GM12874 (cell line): Measurements from ENCODE around the gene GATB.

Source experiments
- TF ChIP-seq, protein P1 (sequence below): IDR thresholded peaks from 2 replicates; pipeline ENCODE4 v1.5.1; 2011; ENCODE audit warnings: low read depth, mild to moderate bottlenecking, control low read depth, low read length, moderate library complexity; ENCODE audit not compliant: insufficient read depth

Gene GATB

DNA sequence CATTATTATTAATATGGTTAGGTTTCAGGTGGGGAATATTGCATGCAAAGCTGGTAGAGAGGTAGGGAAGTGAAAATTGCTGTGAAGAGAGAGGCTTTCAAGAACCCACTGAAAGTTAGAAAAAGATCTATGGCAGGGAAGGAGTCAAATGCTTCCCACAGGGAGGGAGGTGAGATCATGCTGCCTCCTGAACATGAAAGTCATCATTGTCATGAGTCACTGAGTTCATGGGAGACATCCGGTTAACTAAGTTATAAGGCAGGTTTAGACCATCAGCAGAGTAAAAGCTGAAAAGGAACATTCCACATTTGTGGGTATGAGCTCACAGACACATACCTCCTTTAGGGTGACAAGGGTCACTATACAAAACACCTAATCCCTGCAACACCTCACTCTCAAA lies 16.2 kb downstream of the GATB start:
- TF ChIP-seq, protein P1, sequence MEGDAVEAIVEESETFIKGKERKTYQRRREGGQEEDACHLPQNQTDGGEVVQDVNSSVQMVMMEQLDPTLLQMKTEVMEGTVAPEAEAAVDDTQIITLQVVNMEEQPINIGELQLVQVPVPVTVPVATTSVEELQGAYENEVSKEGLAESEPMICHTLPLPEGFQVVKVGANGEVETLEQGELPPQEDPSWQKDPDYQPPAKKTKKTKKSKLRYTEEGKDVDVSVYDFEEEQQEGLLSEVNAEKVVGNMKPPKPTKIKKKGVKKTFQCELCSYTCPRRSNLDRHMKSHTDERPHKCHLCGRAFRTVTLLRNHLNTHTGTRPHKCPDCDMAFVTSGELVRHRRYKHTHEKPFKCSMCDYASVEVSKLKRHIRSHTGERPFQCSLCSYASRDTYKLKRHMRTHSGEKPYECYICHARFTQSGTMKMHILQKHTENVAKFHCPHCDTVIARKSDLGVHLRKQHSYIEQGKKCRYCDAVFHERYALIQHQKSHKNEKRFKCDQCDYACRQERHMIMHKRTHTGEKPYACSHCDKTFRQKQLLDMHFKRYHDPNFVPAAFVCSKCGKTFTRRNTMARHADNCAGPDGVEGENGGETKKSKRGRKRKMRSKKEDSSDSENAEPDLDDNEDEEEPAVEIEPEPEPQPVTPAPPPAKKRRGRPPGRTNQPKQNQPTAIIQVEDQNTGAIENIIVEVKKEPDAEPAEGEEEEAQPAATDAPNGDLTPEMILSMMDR, result no peak

DNA sequence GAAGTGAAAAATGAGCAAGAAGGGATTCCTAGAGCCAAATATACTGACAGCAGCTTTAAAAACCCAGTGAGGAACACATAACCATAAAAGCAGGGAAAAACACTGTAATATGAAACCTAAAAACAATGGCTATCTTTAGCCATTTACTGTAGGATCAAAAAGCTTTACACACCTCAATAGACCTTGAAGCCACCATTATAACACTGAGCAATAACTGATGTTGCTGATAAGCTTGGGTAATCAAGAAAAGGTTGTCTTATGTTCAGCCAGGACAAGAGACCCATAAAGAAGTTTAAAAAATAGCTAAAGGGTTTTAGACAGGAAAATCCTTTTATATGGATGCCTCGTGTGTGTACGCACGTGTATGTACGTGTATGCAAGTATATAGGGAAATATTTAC lies 16.9 kb downstream of the GATB start:
- TF ChIP-seq, protein P1, result no peak

DNA sequence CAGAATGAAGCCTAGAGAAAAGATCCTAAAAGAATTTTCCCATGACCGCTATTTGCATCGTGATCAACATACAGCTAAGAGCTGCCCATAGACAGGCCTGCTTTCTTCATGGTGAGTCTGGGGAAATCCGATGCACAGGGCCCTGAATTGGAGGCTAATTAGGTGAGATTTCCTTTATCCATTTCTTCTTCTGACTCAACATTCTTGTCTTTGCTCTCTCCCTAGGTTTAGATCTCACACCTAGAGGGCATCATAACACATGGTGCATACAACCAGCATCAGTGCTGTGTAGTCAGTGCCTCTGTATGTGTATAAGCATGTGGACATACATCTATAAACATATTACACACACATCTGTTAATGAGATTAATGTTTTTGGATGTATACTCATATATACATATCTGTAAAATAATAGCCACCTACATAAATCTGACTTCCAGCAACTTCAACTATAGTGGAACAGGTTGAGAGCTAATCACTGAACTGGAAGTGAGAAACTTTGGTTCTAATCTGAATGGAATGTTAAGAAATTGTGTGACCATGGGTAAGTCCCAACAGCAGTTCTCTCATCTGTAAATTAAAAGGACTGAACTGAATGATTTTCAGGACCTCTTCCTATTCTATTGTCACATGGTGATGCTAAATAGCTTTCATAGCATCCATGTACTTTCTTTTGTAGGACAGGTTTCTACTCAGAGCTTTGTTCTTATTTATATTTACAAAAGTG lies 17.5 kb downstream of the GATB start:
- TF ChIP-seq, protein P1, result 0 out of 2 replicates have a peak, but pooled peaks have one; percentile 20

DNA sequence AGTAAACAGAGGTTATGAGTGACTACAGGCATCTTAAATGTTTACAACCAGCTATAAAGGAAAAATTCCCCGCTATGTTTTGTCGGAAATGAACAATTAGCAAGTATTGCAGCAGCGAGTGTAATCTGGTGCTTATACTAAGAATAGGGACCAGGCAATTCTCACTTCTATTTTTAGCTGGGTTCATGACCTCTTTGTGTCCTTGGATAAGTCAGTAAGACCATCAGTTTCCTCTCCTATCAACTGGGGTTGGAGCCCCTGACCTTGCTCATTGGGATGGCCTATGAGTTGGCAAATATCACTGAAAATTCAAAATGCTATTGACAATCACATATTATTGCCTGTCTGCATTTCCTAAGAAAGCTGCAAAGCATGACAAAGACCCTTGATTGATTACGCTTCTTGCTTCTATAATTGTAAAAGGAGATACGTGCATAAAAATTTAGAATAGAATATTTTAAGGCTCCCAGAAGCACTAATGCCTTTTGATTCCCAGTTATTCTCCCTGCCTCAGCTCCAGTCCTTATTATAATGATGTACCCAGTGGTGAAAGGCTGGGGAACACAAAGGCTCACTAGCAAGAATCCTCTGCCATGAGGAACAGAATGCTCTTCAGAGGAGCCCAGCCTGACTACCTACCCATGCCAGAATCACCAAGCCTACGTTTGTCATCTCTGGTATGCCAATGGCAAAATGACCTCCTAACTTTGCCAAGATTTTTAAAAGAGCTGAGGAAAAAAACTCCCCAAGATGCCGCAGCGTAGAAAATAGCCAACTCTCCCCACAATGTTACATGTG lies 21.9 kb downstream of the GATB start:
- TF ChIP-seq, protein P1, result no peak

DNA sequence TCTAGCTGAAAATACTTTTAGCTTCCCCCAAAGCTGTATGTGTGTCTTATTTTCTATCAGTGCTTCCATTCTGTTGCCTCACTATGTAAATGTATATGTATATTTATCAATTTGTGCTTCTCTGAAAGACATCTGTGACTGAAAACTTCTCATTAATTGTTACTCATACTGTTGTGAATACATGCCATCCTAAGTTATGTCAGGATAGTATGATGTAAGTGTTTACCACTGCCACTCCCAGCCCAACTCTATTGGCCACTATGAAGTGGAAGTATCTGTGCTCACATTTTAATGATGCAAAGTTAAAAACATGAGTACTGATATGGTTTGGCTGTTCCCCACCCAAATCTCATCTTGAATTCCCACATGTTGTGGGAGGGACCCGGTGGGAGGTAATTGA lies 24.4 kb downstream of the GATB start:
- TF ChIP-seq, protein P1, result no peak

DNA sequence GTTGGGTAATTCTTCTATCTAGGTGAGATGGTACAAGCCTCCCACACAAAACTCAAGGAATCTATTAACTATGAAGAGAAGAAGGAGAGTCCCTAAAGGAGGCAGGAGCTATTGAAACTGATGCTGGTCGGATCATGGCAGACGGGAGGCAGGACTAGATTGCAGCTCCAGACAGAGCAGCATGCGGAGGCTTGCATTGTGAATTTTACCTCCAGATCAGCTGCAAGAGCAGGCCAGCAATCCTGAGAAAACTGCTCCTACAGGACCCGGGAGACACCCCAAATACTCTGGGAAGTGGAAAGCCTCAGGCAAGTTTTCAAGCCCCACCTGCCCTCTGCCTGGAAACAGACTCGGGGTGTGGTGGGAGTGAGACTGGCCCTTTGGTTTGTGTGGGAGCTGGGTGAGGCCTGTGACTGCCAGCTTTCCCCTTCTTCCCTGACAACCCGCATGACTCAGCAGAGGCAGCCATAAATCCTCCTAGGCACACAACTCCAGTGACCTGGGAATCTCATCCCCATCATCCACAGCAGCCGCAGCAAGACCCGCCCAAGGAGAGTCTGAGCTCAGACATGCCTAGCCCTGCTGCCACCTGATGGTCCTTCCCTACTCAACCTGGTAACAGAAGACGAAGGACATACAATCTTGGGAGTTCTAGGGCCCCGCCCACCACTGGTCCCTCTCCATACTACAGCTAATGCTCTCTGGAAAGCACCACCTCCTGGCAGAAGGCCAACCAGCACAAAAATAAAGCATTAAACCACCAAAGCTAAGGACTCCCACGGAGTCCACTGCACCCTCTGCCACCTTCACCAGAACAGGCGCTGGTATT lies 30.9 kb downstream of the GATB start:
- TF ChIP-seq, protein P1, result no peak

DNA sequence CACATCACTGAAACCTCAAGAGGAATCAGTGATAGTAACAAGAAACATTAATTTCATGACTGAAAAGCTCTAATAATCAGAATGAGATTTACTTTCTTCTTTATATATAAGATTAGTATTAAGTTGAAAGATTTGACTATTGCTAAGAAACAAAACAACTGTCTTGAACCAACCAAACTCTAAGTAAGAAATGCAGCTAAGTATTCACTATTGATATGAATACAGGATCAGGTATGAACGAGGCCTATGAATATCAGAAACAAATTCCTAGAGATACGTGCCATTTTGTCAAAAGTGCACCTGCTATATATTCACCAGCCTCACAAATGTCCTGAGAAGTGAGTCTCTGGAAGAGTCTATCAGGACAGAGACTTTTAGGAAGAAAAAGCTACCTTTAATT lies 32.1 kb downstream of the GATB start:
- TF ChIP-seq, protein P1, result no peak
